ENCODE data around the gene NOXRED1.

GRCh38 chr14:77375164-77375950 lies 48.0 kb downstream of the NOXRED1 start:
- TF ChIP-seq CTCF (IDR thresholded peaks at IDR 0.05; ENCODE audit: low read depth, low read length, poor library complexity, severe bottlenecking) (no peak), EZH2phosphoT487 (IDR thresholded peaks at IDR 0.05; ENCODE audit: borderline replicate concordance, low read length) (no peak)

All from DOHH2 (cell line).